Ectodermal cell (in vitro differentiated cells): Measurements from ENCODE around the gene ASPG.

Source experiments
- H3K27ac ChIP-seq: 2 replicates; pipeline ENCODE4 v1.7.0; 2013; ENCODE audit warnings: mild to moderate bottlenecking, low read depth, low read length; ENCODE audit not compliant: insufficient read depth, poor library complexity, severe bottlenecking
- H3K27me3 ChIP-seq: 2 replicates; pipeline ENCODE4 v1.7.0; 2013; ENCODE audit warnings: mild to moderate bottlenecking, low read length; ENCODE audit not compliant: insufficient read depth, control insufficient read depth, poor library complexity, severe bottlenecking
- H3K36me3 ChIP-seq: one replicate; pipeline ENCODE4 v1.7.0; 2013; ENCODE audit warnings: low read length; ENCODE audit not compliant: control insufficient read depth, insufficient read depth
- H3K4me1 ChIP-seq: one replicate; pipeline ENCODE4 v1.7.0; 2013; ENCODE audit warnings: low read length; ENCODE audit not compliant: control insufficient read depth, insufficient read depth
- H3K4me3 ChIP-seq: 2 replicates; pipeline ENCODE4 v1.7.0; 2013; ENCODE audit warnings: low read depth, low read length, control low read depth; ENCODE audit not compliant: insufficient read depth
- H3K9me3 ChIP-seq: 2 replicates; pipeline ENCODE4 v1.7.0; 2013; ENCODE audit warnings: mild to moderate bottlenecking, low read length, moderate library complexity; ENCODE audit not compliant: control insufficient read depth
- WGBS, 2 experiments: methylation state at CpG; one replicate each; pipeline ENCODE4 v1.1.7; 2013; ENCODE audit warnings: missing lambda C conversion rate in 2 of 2; 5-methylcytosine and 5-hydroxymethylcytosine counted together

The ASPG gene

DNA sequence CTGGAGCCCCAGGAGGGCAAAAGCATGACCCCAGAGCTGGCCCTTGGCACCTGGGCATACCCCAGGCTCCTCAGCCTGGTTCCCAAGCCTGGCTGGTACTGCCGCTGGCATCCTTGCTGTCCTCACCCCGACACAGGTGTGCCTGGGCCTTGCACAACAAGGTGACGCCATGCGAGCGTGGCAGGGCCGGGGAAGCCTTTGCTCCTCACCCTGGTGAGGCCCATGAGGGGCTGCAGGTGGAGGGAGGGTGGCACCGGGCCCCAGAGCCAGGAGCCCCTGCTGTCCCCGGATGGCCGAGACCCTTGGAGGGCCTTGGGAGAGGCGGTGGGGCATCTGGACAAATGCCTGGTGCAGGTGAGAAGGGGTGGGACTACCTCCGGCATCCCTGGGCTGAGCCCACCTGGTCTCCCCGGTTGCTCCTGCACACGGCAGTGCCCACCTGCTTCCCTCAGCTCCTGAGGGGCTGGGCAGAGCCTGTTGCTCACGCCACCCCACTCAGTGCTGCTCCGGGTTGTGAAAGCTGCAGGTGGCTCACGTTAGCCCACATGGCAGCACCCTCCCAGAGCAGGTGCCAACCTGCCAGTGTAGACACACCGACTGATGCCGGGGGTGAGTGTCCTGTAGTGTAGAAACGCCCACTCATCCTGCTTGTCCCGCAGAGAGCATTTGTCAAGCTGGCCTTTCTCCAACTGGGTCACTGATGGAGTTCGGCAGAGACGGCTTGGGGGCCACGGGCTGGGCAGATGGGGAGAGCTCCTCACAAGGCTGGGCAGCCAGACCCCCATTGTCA lies 28.3 kb downstream of the ASPG start:
- Histone ChIP-seq H3K4me3 (no peak overlapping the region), H3K4me1 (peaks cover 6% of the 10 kb centered on the region), H3K27ac (no peak overlapping the region), H3K36me3 (no peaks in the 10 kb centered on the region), H3K27me3 (peaks cover 47% of the 10 kb centered on the region), H3K9me3 (no peaks in the 10 kb centered on the region)
- 89 to 90% methylated on average over 23 of the region's 23 CpGs for WGBS, 2 experiments

DNA sequence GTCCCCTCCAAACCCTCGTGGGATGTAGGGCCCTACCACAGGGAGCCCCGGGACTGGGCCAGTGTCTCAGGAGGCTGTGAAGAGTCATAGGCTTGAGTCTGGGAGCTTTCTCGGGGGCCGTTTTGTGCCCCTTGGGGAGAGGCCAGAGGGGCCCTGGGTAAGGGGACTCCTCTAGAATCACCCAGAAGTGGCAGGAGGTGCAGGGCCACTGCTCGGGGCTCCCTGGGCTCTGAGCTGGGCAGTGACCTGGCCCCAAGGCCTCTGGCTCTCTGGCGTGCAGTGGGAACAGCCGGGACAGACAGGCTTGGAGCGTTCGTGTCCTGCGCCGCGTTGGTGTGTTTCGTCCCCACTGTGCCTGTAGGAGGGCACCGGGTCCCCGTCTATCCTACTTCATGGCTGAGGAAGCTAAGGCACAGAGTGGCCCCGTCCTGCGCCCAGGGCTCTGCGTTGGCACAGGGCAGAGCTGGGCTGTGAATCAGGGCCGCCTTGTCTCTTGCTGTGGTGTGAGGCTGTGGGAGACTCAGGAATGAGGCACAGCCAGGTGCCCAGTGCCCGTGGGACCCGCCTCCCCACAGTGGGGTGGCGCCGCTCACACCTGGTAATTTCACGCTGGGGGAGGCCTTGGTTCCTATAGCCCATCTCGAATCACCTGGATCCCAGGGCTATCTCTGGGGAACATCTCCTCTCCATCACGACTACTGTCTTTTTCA lies 29.1 kb downstream of the ASPG start:
- H3K4me1 ChIP-seq: no peaks in the 10 kb centered on the region
- H3K27me3 ChIP-seq: peaks cover 55% of the 10 kb centered on the region
- no peak overlapping the region for H3K27ac ChIP-seq
- H3K9me3 ChIP-seq: no peaks in the 10 kb centered on the region
- no peaks in the 10 kb centered on the region for H3K36me3 ChIP-seq
- H3K4me3 ChIP-seq: no peak overlapping the region
- 91 to 92% methylated on average over 26 of the region's 26 CpGs for WGBS, 2 experiments

DNA sequence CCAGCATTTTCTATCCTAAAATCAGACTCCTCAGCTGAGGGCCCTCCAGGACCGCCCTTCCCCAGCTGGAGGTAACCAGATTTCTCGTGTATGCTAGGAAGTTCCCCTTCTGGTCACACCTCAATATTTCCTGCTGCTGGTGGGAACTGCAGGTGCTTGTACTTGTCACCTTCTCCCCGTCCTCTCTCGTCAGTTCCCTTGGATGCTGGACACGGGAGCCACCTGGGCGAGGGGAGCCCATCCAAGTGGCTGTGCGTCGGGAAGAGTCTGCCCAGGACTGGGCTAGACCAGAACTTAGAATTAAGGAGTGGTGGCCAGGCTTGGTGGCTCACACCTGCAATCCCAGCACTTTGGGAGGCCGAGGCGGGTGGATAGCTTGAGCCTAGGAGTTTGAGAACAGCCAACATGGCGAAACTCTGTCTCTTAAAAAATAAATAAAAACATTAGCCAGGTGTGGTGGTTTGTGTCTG lies 29.7 kb downstream of the ASPG start:
- Histone ChIP-seq H3K9me3 (no peaks in the 10 kb centered on the region), H3K27me3 (peaks cover 56% of the 10 kb centered on the region), H3K27ac (no peak overlapping the region), H3K36me3 (no peaks in the 10 kb centered on the region), H3K4me1 (no peaks in the 10 kb centered on the region), H3K4me3 (no peak overlapping the region)
- WGBS, 2 experiments: 87% methylated on average over 11 of the region's 11 CpGs

DNA sequence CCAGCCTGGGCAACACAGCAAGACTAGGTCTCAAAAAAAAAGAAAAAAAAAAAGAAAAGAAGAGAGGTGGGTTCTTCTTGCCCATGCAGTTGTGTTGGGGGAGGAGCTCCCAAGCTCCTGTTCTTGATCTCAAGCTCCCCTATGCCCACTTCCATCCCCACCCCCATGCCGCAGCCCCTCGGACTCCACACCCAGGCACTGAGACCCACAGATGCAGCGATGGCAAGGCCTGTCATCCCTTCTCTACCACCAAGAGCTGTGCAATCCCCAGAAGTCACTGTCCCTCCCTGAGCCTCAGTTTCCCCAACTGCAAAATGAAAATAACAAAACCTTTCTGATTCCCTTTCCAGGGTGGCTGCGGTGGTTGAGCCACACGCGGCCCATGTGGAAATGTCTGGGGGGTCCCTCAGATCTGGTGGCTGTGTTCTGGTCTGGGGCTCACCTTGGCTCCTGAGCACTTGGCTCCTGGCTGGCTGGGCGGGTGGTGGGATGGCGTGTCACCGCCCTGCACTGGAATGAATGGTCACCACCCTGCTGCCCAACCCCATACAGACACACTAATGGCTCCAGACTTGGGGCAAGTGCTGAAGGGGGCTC lies 30.3 kb downstream of the ASPG start:
- Histone ChIP-seq H3K9me3 (no peaks in the 10 kb centered on the region), H3K36me3 (no peaks in the 10 kb centered on the region), H3K4me3 (no peak overlapping the region), H3K27me3 (peaks cover 56% of the 10 kb centered on the region), H3K4me1 (no peaks in the 10 kb centered on the region), H3K27ac (no peak overlapping the region)
- 89 to 92% methylated on average over 9 of the region's 9 CpGs for WGBS, 2 experiments

DNA sequence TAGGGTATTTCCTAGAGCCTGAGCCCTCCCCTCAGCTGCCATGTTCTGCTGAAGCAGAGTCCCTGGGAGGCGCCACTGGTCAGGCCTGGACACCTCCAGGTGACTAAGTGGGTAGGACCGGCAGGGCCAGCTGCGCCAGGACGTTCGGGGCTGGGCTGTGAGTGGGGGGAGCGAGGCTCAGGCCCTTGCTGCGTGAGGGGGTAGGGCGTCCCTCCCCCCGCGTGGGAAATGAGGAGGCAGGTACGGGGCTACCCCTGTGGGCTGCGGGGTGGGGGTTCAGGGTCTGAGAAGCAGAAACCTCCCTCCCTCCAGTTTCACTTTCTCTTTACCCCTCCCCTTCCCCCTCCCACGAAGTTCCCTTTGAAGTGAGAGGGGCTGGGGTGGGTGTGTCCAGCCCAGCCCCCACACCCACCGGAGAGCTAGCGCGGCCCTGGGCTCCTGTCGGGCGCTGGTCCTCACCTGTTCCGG lies 30.8 kb downstream of the ASPG start:
- WGBS, 2 experiments: 37 to 41% methylated on average over 19 of the region's 19 CpGs

DNA sequence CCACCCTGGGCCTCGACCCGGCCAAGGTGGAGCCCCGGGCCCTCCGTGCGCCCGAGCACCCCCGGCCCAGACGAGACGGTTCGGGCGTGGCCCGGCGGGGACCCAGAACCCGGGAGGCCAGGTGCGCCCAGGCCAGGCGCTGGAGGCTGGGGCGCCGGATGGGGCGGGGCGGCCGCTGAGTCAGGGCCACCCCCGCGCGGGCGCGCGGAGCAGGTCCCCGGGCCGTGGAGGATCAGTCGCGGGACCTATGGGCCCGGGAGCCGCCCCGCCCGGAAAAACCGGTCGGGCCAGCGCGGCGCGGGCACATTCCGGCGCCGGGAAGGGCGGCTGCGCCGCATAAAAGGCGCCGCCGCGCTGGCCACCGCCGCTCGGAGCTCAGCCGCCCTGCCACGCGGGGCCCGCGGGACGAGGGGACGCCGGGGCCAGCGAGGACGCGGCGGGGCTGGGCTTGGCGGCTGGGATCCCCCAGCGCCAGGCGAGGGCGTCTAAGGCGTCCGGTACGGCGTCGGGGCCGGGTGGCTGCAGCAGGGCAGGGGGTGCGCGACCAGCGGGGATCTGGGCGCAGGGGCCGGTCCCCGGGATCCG lies 31.3 kb downstream of the ASPG start:
- Histone ChIP-seq H3K27me3 (peaks cover 62% of the 10 kb centered on the region), H3K27ac (no peak overlapping the region), H3K9me3 (no peaks in the 10 kb centered on the region), H3K4me3 (peak overlapping the region; percentile 25), H3K4me1 (no peaks in the 10 kb centered on the region), H3K36me3 (no peaks in the 10 kb centered on the region)
- 3% methylated on average over 83 of the region's 83 CpGs for WGBS, 2 experiments

More for the DNA sequence above, 30.8 kb downstream of the ASPG start:
- no peaks in the 10 kb centered on the region for H3K9me3 ChIP-seq
- peak overlapping the region; percentile 25 for H3K4me3 ChIP-seq
- no peaks in the 10 kb centered on the region for H3K4me1 ChIP-seq
- no peak overlapping the region for H3K27ac ChIP-seq
- H3K27me3 ChIP-seq: peaks cover 60% of the 10 kb centered on the region
- H3K36me3 ChIP-seq: no peaks in the 10 kb centered on the region

DNA sequence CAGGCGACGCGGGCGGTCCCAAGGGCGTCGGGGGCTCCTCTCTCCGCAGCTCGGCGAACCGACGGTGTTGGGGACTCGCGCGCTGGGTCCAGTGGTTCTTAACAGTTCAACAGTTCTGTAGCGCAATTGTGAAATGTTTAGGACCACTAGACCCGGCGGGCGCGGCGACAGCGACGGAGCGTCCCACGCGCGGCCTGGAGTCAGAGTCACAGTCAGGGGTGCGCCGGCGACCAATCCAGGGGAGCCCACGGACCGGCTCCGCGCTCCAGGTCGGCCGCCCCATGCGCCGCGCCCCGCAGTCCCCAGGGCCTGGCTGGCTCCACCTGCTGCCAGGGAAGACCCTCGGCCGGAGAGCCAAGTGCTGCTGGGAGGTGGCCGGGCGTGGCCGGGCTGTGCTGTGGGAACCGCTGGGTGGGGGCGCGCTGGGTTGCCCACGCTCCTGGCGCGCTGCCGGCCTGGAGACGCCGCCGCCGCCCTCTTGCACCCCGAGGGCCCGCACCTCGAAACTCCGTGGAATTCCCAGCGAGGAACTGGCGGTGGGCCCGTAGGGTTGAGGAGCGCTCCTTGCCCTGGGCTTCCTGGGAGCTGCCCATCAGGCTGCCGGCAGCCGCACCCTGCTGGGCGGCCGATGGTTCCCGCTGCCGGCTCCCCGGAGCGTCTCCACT lies 32.0 kb downstream of the ASPG start:
- 24% methylated on average over 71 of the region's 71 CpGs for WGBS, 2 experiments
- H3K36me3 ChIP-seq: no peaks in the 10 kb centered on the region
- peaks cover 62% of the 10 kb centered on the region for H3K27me3 ChIP-seq
- H3K4me3 ChIP-seq: peak overlapping the region; percentile 25
- no peaks in the 10 kb centered on the region for H3K4me1 ChIP-seq
- H3K9me3 ChIP-seq: no peaks in the 10 kb centered on the region
- no peak overlapping the region for H3K27ac ChIP-seq

DNA sequence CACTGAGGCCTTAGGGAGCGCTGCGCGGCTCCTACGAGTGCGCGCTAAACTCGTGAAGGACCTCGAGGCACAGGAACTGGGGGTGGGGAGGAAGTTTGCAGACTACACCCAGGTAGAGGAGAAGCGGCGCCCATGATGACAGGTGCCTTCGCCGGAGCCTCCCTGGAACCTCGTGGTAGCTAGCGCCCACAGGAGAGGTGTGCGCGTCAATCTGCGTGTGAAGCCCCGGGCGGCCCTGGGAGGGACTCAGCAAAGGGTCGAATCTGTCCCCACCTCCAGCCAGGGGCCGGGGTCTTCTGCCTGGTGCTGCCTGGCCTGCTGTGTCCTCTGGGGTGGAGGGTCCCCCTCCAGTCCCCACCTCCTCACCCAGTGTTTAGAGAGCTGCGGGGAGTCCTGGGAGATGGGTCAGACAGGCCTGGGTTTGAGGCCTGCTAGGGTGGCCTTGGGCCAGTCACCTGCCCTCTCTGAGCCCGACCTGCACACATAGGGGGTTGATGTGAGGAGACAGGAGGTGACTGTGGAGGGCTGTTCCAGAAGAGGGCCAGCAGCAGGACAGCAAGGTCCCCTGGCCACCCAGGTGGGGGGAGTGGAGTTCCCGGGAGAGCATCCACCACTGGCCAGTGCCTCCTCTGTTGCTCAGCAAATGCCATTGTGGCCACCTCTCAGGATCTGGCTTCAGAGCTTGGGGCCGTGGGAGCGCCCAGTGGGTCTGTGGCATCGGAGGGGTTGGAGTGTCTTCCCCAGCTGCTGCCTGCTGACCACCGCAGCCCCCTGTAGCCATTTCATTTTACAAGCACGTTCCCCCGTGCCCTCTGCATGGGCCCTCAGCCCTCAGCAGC lies 32.7 kb downstream of the ASPG start:
- Histone ChIP-seq H3K4me1 (no peaks in the 10 kb centered on the region), H3K27ac (no peak overlapping the region), H3K27me3 (peaks cover 62% of the 10 kb centered on the region), H3K36me3 (no peaks in the 10 kb centered on the region), H3K4me3 (no peak overlapping the region), H3K9me3 (no peaks in the 10 kb centered on the region)
- WGBS, 2 experiments: 88 to 89% methylated on average over 30 of the region's 30 CpGs

DNA sequence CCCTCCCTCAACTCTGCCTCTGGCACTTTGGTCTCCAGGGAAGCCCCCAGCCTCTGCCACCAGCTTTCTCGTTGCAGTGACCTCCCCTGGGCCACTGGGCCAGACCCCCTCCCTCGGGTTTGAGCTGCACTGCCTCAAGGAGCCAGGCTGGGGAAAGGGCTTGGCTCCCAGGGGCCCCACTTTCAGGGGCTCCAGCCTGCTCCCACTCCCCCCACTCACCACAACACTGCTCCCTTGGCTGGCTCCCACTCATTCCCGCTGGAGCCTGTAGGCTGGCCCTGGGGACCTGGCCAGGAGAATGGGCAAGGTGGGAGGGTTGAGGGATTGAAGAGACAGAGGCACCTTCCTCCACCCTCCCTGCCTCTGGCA lies 33.6 kb downstream of the ASPG start:
- H3K27me3 ChIP-seq: peaks cover 62% of the 10 kb centered on the region
- no peaks in the 10 kb centered on the region for H3K4me1 ChIP-seq
- no peaks in the 10 kb centered on the region for H3K36me3 ChIP-seq
- H3K4me3 ChIP-seq: no peak overlapping the region
- 77 to 80% methylated on average over 3 of the region's 3 CpGs for WGBS, 2 experiments
- H3K27ac ChIP-seq: no peak overlapping the region
- no peaks in the 10 kb centered on the region for H3K9me3 ChIP-seq
